ENCODE measurements around the gene SULT1E1.
"Not testable (repeated sequence)": the region's sequence is repeated elsewhere in the genome, so short reads cannot be mapped to it uniquely, and the experiment has no call there.

SULT1E1 gene

DNA sequence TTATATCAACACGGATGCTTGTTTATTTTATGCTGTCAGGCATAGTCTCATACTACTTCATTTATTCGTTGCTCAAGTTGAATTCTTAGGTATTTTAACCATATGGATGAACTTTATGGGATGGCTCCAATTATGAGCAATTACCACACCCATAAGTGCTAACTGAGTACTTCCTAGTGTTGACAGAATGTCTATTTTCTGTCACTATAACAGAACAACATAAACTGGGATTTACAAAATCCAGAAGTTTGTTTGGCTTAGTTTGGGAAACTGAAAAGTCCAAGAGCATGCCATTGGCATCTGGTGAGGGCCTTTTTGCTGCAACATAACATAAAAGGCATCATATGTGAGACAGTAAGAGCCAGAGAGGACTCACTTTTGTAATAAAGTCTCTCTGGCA is 21.0 kb downstream of the SULT1E1 start:
- no peak for DNase-seq

DNA sequence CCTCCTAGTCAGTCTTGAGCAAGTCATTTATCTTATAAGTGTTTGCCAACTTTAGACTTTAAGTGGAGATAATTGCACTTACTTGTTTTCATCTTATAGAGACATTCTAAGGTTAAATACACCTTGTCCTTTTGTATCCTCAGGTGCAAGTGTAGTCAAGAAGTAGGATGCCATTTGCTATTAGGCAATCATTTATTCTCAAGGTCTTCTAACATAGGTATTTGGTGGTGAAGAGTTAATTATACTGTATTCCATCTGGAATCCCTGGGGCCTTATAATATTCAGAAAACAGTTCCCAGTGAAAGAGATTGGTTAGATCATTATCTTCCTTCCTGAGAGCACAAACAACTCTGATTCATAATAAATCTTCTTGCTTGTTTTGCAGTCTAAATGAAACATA is 23.7 kb downstream of the SULT1E1 start:
- no peak for DNase-seq

DNA sequence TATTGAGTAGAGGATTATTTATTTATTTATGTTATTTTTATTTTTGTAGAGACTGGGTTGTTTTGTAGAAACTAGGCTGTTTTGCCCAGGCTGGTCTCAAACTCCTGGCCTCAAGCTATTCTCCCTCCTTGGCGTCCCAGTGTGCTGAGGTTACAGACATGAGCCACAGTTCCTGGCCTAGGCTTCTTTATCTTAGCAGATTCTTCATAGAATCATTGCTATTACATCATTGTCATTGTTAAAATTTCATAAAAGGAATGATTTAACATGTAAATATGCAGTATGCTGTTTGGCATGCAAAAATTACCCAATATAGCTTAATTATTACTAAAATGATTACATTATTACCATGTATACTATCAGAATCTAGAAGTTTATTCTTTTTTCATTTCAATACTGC is 24.2 kb downstream of the SULT1E1 start:
- no peak for DNase-seq

DNA sequence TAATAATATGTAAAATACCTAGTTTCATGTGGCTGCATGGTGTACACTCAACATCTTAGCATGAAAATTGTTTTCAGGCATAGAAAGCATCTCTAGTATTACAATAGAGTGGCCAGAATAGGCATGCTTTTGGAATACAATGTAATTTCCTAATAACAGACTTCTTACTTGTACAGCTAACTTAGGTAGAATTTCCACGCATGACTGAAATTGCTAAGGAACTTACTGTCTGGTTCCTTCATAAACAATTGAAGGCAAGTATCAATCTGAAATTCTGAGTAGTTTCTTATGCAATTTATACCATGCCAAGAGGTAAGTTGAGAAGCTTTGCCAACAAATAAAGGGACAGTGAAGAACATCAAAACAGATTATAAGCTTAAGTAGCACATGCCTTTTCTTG is 26.7 kb downstream of the SULT1E1 start:
- no peak for DNase-seq

DNA sequence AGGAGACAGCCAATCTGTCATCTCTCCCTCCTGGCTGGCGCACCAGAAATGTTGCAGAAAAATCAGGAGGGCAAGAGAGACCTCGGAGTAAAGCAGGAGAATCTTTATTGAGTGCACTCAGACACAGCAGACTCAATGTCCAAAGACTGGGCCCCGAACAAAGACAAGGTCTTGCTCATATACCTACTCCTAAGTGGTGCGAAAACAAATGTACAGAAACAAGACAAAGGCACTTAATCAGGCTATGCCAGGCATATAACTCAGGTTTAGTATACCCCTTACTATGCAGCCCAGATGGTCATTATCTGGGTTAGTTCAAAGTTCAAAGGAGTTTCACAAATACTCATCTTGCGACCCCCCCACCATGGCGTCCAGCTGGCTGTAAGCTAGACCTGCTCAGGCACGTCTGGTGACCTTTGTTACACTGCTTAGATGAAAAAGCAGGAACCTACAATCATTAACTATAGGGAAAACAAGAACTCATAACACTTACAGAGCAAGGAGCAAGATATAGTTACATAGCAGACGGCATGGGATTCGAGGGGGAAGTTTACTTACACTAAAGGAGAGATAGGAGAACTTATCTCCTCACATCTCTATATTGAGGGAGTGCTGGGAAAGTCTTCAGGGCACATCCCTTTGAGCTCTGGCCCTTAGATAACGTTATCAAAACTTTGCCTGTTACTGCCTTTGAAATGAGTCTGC is 27.5 kb downstream of the SULT1E1 start:
- DNase-seq = no peak

DNA sequence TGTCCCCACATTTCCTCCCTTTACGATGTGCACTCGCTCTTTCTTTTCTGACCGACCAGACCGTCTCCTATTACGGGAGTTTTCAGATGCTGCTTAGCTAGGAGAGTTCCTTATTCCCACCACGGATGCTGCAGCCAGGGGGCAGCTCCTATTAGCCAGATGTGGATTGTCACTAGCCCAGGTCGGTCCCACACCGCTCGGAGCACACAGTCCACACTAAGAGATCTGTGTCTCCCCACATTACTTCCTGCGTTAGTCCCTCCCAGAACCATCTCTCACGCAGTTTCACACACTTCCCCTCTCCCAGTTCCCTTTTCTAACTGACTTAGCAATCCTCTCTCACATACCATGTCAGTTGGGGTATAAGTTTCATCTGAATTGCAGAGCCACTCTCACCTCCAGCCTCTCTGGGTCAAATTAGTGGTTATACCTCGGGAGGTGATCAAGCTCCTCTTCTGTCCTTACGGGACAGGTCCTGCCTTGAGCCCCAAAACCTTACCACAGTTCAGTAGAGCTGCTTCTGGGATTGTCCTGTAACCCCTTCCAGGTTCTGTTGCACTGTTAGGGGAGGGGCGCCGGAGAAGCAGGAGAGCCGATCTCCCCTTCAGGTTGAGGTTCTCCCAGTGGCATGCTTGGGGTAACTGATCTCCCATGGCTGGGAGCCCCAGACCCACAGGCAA is 28.2 kb downstream of the SULT1E1 start:
- DNase-seq = no peak

DNA sequence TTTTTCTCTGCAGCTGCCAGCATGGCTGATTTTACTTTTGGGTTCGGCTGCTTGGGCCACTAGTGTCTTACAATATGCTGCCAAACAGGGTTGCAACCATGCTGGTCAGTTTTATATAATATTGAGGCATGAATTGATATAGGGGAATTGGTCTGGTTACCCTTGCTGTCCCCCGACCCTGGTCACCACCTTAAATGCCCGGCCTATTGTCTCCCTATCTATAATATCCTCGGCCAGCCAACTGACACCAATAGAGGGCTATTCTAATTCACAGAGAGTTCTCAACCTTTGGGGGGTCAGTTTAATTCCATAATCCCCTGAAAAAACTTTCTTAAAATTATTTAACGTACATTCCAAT is 28.7 kb downstream of the SULT1E1 start:
- no peak for DNase-seq

DNA sequence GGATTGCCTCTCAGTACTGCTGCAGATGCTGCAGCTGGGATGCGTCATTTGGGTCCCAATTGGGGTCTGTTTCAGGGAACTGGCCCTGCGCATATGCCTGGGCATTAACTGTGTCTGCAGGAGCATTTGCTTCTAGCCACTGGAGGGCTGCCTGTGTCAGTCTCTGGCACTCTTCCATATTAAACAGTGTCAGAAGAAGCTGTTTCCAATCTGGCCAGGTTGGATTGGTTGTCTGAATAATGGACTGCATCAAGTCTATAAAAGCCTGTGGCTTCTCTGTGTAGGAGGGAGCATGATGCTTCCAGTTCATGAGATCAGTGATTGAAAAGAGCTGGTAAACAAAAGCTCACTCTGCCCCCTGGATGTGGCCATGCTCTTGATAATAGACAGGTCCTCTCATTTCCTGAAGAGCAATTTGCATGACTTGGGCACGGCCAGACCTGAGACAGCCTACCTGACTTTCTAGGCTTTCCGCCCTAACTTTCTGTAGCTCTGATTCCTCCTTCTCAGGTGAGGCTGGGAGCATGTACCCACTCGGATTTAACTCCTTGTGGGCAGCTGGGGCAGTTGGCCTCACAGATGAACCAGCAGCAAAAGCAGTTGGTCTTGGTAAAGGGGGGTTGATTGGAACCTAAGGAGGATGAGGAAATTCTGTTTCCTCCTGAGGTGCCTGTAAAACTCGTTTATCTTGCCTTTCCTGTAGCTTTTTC is 29.2 kb downstream of the SULT1E1 start:
- DNase-seq = no peak

DNA sequence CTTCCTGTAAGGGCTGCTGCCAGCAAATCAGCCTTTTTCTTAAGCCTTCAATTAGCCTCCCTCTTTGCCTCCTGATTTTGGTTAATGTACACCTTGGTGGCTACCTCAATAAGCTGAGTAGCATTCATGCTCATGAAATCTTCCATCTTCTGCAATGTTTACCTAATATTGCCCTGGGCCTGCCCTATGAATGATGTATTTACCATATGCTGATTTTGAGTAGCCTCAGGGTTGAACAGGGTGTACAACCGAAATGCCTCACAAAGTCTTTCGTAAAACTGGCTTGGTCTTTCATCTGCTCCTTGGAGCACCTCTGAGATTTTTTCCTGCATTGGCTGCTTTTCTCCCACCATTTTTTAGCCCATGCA is 29.8 kb downstream of the SULT1E1 start:
- DNase-seq = no peak

DNA sequence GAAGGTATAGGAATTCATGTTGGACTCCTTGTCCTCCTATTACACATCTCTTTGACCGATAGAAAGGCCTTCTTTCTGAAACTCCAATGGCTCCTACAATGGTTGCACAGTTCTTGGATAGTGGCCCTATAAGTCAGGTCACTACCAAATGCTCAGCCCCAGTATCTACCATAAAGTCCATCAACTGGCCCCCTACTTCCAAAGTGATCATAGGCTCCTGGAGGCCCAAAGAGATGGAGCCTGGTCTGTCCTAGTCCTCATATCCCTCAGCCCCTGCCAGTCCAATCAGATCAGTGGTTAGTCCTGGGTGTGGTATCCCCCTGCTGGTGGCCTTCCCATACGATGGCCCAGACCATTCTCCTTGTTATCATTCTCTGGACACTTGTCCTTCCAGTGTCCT is 30.3 kb downstream of the SULT1E1 start:
- DNase-seq = no peak

DNA sequence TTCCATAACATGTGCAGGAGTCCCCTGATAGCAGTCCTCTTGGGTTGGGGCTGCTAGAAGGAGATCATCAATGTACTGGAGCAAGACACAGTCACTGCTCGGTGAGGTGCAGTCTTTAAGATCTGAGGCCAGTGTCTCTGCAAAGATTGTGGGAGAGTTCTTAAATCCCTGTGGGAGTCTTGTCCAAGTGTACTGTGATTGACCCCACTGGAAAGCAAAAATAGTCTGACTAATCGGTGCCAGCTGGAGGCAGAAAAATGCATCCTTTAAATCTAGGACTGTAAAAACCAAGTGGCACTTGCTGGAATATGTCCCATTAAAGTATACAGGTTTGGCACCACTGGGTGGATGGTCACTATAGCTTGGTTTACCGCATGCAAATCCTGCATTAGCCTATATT is 31.1 kb downstream of the SULT1E1 start:
- DNase-seq = no peak

DNA sequence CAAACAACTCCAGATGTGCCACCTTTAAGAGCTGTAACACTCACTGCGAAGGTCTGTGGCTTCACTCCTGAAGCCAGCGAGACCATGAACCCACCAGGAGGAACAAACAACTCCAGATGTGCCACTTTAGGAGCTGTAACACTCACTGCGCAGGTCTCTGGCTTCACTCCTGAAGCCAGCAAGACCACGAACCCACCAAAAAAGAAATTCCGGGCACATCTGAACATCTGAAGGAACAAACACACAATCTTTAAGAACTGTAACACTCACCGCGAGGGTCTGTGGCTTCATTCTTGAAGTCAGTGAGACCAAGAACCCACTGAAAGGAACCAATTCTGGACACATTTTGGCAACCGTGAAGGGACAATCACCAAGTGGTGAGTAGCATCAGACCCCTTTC is 34.9 kb downstream of the SULT1E1 start:
- not testable (repeated sequence) for DNase-seq

DNA sequence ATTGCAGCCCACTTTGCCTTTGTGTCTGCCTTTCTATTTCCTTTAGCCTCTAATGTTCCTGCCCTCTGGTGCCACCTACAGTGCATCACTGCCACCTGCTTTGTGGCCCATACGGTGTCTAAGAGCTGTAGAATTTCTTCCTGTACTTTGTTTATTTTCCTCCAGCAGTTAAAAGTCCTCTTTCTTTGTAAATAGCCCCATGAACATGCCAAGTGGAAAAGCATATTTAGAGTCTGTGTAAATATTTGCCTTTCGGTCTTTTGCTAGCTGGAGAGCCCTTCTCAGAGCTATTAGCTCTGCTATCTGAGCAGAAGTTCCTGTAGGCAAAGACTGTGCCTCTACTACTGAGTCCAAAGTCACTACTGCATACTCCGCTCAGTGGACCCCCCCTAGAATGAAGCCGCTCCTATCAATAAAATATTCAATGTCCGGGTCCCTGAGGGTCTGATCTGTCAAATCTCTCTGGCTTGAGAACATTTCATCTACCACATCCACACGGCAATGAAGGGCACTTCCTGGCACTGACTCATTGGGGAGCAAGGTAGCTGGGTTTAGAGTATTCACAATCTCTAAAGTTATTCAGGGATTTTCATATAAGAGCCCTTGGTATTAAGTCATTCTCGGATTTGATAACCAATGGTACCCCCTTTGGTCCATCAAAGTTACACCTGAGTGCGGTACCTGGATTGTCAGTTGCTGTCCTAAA is 36.3 kb downstream of the SULT1E1 start:
- DNase-seq = no peak

DNA sequence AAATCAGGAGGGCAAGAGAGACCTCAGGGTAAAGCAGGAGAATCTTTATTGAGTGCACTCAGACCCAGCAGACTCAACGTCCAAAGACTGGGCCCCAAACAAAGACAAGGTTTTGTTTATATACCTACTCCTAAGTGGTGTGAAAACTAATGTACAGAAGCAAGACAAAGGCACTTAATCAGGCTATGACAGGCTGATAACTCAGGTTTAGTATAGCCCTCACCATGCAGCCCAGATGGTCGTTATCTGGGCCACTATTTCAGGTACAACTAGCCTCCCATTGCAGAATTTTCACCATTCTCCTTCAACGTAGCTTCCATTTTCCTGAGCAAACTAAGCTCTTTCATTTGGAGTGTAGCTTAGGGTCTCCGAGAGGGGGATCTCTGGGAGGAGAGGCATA is 36.9 kb downstream of the SULT1E1 start:
- no peak for DNase-seq

DNA sequence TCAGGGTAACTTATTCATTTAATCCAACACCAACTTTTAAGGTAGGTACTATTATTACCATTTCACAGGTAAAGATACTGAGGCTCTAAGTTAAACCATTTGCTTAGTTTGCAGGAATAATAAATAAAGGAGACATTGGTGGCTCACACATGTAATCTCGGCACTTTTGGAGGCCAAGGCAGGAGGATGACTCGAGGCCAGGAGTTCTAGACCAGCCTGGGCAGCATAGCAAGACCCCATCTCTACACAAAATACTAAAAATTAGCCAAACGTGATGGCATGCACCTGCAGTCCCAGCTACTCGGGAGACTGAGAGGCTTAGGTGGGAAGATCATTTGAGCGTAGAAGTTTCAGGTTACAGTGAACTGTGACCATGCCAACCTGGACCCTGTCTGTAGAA is 37.7 kb downstream of the SULT1E1 start:
- DNase-seq = no peak

DNA sequence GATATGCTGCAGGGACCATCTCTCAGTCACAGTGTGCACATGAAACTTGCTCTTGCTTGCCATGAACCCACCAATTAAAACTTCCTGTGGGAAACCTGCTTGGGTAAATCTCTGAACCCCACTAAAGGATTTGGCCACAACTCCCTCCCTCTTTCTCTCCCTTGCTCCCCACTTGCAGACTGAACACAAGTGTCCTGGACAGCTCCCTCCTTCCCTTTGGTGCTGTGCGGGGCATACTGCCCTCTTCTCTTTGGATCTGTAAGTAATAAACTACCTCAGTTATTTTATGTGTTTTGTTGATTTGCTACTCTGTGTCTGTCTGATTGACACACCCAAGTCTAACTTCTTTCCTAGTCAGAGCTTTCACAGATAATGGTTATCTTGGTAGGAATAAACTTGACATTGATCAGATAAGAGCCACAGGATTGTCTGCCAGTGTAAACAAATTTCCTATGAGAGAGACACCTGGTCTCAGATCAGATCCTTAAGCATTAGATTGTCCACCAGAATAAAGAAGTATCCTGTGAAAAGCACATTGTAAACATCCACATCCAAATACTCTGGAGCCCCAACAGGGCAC is 41.8 kb downstream of the SULT1E1 start:
- DNase-seq = no peak

DNA sequence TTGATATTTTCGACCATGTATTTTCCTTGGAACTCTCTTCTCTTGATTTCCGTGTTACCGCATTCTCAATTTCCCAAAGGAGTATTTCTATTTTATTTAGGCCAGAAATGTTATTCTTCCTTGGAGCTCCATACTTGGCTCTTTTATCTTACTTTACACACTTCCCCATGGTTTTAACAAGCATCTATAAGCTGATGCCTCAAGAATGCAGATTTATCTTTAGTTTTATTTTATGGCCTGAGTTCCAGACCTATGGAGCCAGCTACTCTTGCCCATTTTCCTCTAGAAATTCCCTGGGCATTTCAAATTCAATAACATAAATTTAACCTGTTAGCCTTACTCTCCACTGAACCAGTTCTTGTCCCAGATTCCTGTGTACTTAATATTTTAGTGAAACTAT is 43.7 kb downstream of the SULT1E1 start:
- no peak for DNase-seq

DNA sequence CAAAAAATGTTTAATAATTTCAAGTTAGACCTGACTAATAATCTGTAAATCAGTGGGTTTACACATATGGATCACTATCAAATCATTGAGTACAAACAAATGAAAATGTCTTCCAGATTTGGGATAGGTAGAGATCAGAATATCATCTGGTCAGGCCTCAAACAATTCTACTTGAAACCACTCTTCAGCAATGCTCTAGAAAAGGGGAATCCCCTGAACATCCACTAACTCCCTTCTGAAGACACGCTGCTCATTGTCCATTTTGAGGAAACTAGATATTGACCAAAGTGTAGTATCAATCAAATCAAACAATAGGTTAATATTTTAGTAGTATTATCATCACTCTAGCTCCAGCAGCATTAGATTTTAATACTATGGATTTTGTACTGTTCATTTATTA is 46.3 kb downstream of the SULT1E1 start:
- DNase-seq = no peak

DNA sequence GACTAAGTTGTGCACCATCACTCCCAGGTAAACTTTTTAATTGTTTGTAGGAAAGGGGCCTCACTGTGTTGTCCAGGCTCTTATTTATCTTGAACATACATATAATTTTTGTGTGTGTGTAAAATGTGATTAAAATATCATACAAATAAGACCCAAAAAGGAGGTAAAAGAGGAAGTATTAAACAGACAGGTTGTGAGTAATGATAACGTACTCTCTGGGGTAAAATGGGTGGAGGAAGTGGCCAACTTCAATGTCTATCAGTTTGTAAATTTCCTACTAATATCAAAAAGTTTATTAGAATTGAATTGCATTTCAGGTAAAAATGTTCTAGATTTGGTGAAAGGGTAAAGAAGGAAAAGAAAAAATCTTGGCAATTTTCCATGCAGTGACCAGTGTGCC is 48.8 kb downstream of the SULT1E1 start:
- DNase-seq = no peak

DNA sequence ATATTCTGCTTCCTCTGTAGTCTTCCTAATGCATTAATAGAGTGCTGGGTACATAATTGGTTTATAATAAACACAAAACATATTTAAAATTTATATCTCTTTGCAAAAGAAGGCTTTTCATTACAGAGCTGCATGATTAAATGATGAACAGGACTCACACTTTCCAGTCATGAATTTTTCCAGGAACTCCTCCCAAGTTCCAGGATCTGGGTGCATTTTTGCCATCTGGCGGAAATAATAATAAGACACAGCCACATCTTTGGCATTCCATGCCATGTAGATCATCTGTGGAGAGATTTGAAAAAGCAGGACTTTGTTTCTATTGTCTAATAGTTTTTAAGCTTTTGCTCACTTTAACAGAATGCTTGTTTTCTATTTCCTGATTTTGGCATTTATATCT is 59.3 kb downstream of the SULT1E1 start:
- no peak for DNase-seq

DNA sequence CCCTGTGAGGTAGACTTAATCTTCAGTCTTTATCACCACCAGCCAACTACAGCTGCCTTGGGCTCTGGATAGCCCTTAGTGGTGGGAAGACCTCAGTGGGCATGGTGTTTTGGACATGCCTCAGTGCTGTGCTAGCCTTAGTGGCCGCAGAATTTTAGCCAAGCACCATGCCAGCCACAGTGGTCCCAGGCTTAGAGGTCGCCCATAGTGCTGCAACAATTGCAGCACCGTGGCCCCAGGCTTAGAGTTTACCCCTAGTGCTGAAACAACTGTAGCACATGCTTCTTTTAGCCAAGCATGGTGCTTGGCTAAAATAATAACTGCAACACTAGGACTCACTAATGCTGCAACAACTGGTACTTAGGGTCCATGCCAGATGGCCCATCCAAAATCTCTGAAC is 60.6 kb downstream of the SULT1E1 start:
- DNase-seq = no peak

DNA sequence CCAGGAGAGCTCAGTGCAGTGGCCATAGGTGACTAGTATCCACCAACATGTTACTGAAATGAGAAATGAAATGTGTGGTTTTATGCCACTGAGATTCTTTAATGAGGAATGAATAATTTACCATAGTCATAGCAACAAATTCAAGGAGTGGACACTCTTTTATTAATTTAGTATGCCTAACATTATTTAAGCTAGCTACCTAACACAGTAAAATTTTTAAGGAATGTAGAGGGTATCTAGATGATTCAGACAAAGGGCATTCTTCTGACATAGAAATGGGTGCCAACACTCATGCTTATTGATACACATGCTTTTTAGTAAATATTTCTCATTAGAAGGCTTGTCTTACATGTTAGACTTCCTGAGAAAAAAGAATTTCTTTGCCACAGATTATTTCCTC is 66.2 kb downstream of the SULT1E1 start:
- DNase-seq = no peak
